A673 (cell line): Measurements from ENCODE around the gene SLC25A25.
"Not testable (repeated sequence)": the region's sequence is repeated elsewhere in the genome, so short reads cannot be mapped to it uniquely, and the experiment has no call there.

ENCODE experiments used
- CTCF ChIP-seq: fragments of 300-800, 200-600 bp; sonication (generic); conservative IDR thresholded peaks from 2 replicates; pipeline ENCODE4 v1.5.1; 2017; ENCODE audit warnings: low read depth, mild to moderate bottlenecking, antibody characterized with exemption, low read length, moderate library complexity, mixed read lengths
- EZH2 ChIP-seq: fragments of 200-600 bp; sonication (generic); IDR thresholded peaks from 2 replicates; pipeline ENCODE4 v1.6.1; 2017; ENCODE audit warnings: borderline replicate concordance, low read depth, mild to moderate bottlenecking, mixed read lengths, antibody characterized with exemption, low read length; ENCODE audit not compliant: poor library complexity, severe bottlenecking

- TF ChIP-seq CTCF, EZH2: not testable (repeated sequence)
Measured at GRCh38 chr9:128111726-128112125, 43.7 kb downstream of the SLC25A25 start.
